Astrocyte of the cerebellum (primary cell): ENCODE results near the gene MAGI1.

ENCODE experiments used
- DNase-seq: peaks from one replicate; pipeline ENCODE4 v3.0.0-alpha.2; 2011; ENCODE audit warnings: low read depth
- H3K4me3 ChIP-seq: 2 replicates; pipeline ENCODE4 v1.5.1; 2011; ENCODE audit warnings: mild to moderate bottlenecking, low read depth, low read length, moderate library complexity
- CTCF ChIP-seq: IDR thresholded peaks from 2 replicates; pipeline ENCODE4 v1.5.1; 2012; ENCODE audit warnings: low read length, low read depth, moderate library complexity, mild to moderate bottlenecking; ENCODE audit errors: missing control alignments
- in situ Hi-C: cut with HindIII; loops from 2 replicates; pipeline ENCODE4 v1.10.0; 2017; ENCODE audit warnings: low sequenced_read_pairs

The MAGI1 gene

GRCh38 chr3:65843732-65844131, 195.0 kb downstream of the MAGI1 start:
- no peak overlapping the region for H3K4me3 ChIP-seq
- in situ Hi-C loops: no loop called here
- no peak for DNase-seq
- TF ChIP-seq CTCF: no peak

GRCh38 chr3:65837604-65838003, 201.1 kb downstream of the MAGI1 start:
- H3K4me3 ChIP-seq: no peak overlapping the region
- TF ChIP-seq CTCF: no peak
- in situ Hi-C loops: no loop called here
- DNase-seq: no peak

GRCh38 chr3:65836047-65836446, 202.7 kb downstream of the MAGI1 start:
- no peak overlapping the region for H3K4me3 ChIP-seq
- no peak for DNase-seq
- no peak for TF ChIP-seq CTCF
- in situ Hi-C loops: no loop called here

GRCh38 chr3:65833761-65834505, 204.8 kb downstream of the MAGI1 start:
- TF ChIP-seq CTCF: no peak
- in situ Hi-C loops: loop anchor here (5.0 kb wide), 1 partner anchor 68 kb away; no protein-coding TSS in a partner anchor
- no peak overlapping the region for H3K4me3 ChIP-seq
- peak; percentile 68 for DNase-seq

GRCh38 chr3:65831733-65832425, 206.8 kb downstream of the MAGI1 start:
- in situ Hi-C loops: loop anchor here (5.0 kb wide), 1 partner anchor 70 kb away; no protein-coding TSS in a partner anchor
- DNase-seq: no peak
- H3K4me3 ChIP-seq: no peak overlapping the region
- no peak for TF ChIP-seq CTCF

- TF ChIP-seq CTCF: no peak
- no peak overlapping the region for H3K4me3 ChIP-seq
- no peak for DNase-seq
- in situ Hi-C loops: loop anchor here (5.0 kb wide), 1 partner anchor 71 kb away; no protein-coding TSS in a partner anchor
Measured at GRCh38 chr3:65830948-65831732, 207.6 kb downstream of the MAGI1 start.
